D721Med (cell line): Measurements from ENCODE around the gene FER1L5.

Experiments
- DNase-seq: peaks from one replicate; pipeline ENCODE4 v3.0.0; 2011; ENCODE audit warnings: low spot score; ENCODE audit not compliant: insufficient read length
- FAIRE-seq: peaks from 2 replicates; lab custom pipeline; 2011; peaks lifted over from hg19 to GRCh38; lab: Jason Lieb, UNC
- CTCF ChIP-seq: IDR thresholded peaks from 2 replicates; pipeline ENCODE4 v1.5.1; 2012; ENCODE audit warnings: mild to moderate bottlenecking, control low read depth; ENCODE audit not compliant: insufficient read depth; ENCODE audit errors: missing control alignments

Gene FER1L5

GRCh38 chr2:96636551-96637171, 5.9 kb upstream of the FER1L5 start:
- DNase-seq: no peak
- TF ChIP-seq CTCF: no peak
- no peak for FAIRE-seq

- FAIRE-seq (no peak), DNase-seq (no peak)
- TF ChIP-seq CTCF: no peak
Measured at GRCh38 chr2:96637385-96638143, 5.0 kb upstream of the FER1L5 start.

- FAIRE-seq: no peak
- peak; percentile 47 for DNase-seq
- TF ChIP-seq CTCF: no peak
Measured at GRCh38 chr2:96638144-96639121, 4.1 kb upstream of the FER1L5 start, which contains the start of gene KANSL3. KANSL3 (minus strand) TSS chr2:96638312; CDS start chr2:96637135, 1,177 bp downstream.

GRCh38 chr2:96647681-96648080, 5.1 kb downstream of the FER1L5 start:
- no peak for FAIRE-seq
- no peak for DNase-seq
- no peak for TF ChIP-seq CTCF

GRCh38 chr2:96648306-96648930, 5.9 kb downstream of the FER1L5 start:
- no peak for DNase-seq
- no peak for FAIRE-seq
- no peak for TF ChIP-seq CTCF

- FAIRE-seq (no peak), DNase-seq (no peak)
- TF ChIP-seq CTCF: no peak
Measured at GRCh38 chr2:96649342-96649741, 6.8 kb downstream of the FER1L5 start.
